ENCODE results near the gene DCLRE1B. TPM values are rescaled to one million over a fixed set of nuclear protein-coding genes. Genes with fewer than 3 reads are reported as not detected.

Gene DCLRE1B
- total and polyA plus RNA-seq, 9 of the 15 experiments (the other 6 are each of a cell fraction or from before 2014, with no cell fraction given) = 10.6 to 28.8 (median 17.2) TPM

- TF ChIP-seq, protein P1, sequence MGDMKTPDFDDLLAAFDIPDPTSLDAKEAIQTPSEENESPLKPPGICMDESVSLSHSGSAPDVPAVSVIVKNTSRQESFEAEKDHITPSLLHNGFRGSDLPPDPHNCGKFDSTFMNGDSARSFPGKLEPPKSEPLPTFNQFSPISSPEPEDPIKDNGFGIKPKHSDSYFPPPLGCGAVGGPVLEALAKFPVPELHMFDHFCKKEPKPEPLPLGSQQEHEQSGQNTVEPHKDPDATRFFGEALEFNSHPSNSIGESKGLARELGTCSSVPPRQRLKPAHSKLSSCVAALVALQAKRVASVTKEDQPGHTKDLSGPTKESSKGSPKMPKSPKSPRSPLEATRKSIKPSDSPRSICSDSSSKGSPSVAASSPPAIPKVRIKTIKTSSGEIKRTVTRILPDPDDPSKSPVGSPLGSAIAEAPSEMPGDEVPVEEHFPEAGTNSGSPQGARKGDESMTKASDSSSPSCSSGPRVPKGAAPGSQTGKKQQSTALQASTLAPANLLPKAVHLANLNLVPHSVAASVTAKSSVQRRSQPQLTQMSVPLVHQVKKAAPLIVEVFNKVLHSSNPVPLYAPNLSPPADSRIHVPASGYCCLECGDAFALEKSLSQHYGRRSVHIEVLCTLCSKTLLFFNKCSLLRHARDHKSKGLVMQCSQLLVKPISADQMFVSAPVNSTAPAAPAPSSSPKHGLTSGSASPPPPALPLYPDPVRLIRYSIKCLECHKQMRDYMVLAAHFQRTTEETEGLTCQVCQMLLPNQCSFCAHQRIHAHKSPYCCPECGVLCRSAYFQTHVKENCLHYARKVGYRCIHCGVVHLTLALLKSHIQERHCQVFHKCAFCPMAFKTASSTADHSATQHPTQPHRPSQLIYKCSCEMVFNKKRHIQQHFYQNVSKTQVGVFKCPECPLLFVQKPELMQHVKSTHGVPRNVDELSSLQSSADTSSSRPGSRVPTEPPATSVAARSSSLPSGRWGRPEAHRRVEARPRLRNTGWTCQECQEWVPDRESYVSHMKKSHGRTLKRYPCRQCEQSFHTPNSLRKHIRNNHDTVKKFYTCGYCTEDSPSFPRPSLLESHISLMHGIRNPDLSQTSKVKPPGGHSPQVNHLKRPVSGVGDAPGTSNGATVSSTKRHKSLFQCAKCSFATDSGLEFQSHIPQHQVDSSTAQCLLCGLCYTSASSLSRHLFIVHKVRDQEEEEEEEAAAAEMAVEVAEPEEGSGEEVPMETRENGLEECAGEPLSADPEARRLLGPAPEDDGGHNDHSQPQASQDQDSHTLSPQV (IDR thresholded peaks at IDR 0.05) = peak; percentile 79
- TF ChIP-seq EP400 (IDR thresholded peaks at IDR 0.05) (peak; percentile 73), GTF2A2 (tag; IDR thresholded peaks at IDR 0.05) (no peak), EHMT2 (IDR thresholded peaks at IDR 0.05) (peak; percentile 93), ZNF174 (CRISPR knock-in tag; IDR thresholded peaks at IDR 0.05) (no peak), ILK (tag; IDR thresholded peaks at IDR 0.05; ENCODE audit: borderline replicate concordance, low read depth) (no peak), MCM3 (IDR thresholded peaks at IDR 0.05) (no peak), ZNF551 (CRISPR knock-in tag; IDR thresholded peaks at IDR 0.05) (no peak), HIVEP1 (CRISPR knock-in tag; IDR thresholded peaks at IDR 0.05) (no peak), KLF10 (CRISPR knock-in tag; IDR thresholded peaks at IDR 0.05) (no peak), BCL6 (CRISPR knock-in tag; IDR thresholded peaks at IDR 0.05) (no peak), HSF4 (CRISPR knock-in tag; IDR thresholded peaks at IDR 0.05; ENCODE audit: borderline replicate concordance) (no peak), ZNF77 (CRISPR knock-in tag; IDR thresholded peaks at IDR 0.05) (no peak), FOXJ3 (CRISPR knock-in tag; IDR thresholded peaks at IDR 0.05) (no peak), WHSC1 (IDR thresholded peaks at IDR 0.05; ENCODE audit: low read length) (no peak), TOE1 (IDR thresholded peaks at IDR 0.05; ENCODE audit: borderline replicate concordance) (peak; percentile 88), TOE1 (CRISPR knock-in tag; IDR thresholded peaks at IDR 0.05; ENCODE audit: borderline replicate concordance, low read depth) (no peak), NCOA2 (IDR thresholded peaks at IDR 0.05; ENCODE audit: partially characterized antibody in 2 of 2) (no peak), CAMTA2 (CRISPR knock-in tag; conservative IDR thresholded peaks at IDR 0.05) (no peak), ZSCAN32 (CRISPR knock-in tag; IDR thresholded peaks at IDR 0.05) (no peak)
- TF ChIP-seq, protein P2, sequence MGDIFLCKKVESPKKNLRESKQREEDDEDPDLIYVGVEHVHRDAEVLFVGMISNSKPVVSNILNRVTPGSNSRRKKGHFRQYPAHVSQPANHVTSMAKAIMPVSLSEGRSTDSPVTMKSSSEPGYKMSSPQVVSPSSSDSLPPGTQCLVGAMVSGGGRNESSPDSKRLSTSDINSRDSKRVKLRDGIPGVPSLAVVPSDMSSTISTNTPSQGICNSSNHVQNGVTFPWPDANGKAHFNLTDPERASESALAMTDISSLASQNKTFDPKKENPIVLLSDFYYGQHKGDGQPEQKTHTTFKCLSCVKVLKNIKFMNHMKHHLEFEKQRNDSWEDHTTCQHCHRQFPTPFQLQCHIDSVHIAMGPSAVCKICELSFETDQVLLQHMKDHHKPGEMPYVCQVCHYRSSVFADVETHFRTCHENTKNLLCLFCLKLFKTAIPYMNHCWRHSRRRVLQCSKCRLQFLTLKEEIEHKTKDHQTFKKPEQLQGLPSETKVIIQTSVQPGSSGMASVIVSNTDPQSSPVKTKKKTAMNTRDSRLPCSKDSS (IDR thresholded peaks at IDR 0.05; ENCODE audit: low read depth, partially characterized antibody) = no peak
- TF ChIP-seq, protein P3, sequence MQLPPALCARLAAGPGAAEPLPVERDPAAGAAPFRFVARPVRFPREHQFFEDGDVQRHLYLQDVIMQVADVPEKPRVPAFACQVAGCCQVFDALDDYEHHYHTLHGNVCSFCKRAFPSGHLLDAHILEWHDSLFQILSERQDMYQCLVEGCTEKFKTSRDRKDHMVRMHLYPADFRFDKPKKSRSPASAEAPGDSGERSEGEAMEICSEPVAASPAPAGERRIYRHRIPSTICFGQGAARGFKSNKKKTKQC (CRISPR knock-in tag; IDR thresholded peaks at IDR 0.05) = no peak
Observed at GRCh38 chr1:113913887-113914664, 8.9 kb downstream of the DCLRE1B start (continued).

Data from K562 (cell line).